ENCODE data around the gene STUM. TPM values are rescaled to one million over a fixed set of nuclear protein-coding genes. Genes with fewer than 3 reads are reported as not detected.

Gene STUM
- polyA plus RNA-seq, 2 of the 4 experiments (the other 2 are of a cell fraction) = not detected

GRCh38 chr1:226656201-226656600, 107.6 kb downstream of the STUM start (continued):
- TF ChIP-seq FOSL2 (IDR thresholded peaks at IDR 0.05) (no peak), FOSL2 (CRISPR knock-in tag; IDR thresholded peaks at IDR 0.05) (no peak), EHF (CRISPR knock-in tag; IDR thresholded peaks at IDR 0.05) (no peak)

GRCh38 chr1:226656601-226657277, 108.2 kb downstream of the STUM start:
- TF ChIP-seq SMC3 (IDR thresholded peaks at IDR 0.05) = no peak
- Histone ChIP-seq H3K4me2 (no peak overlapping the region), H3K4me3 (no peak overlapping the region), H3K27ac (no peak overlapping the region), H3K4me1 (0 out of 3 replicates have a peak, but pooled peaks cover 3% of the 10 kb centered on the region), H3K9me3 (no peaks in the 10 kb centered on the region)
- ChIA-PET POLR2A (no interaction called here), CTCF (interaction anchor here (4.3 kb wide), 1 partner anchor 23 kb away, joined by 17 read pairs; no protein-coding TSS in a partner anchor)
- DNase-seq (ENCODE audit: low read depth in 1 of 2, low spot score in 1 of 2) = no peak
- FAIRE-seq = no peak
- no peak for ATAC-seq
- WGBS (ENCODE audit: missing lambda C conversion rate) = 63% methylated on average over 12 of the region's 12 CpGs

- ATAC-seq (no peak), DNase-seq (ENCODE audit: low read depth in 1 of 2, low spot score in 1 of 2) (no peak), FAIRE-seq (no peak)
- H3K4me2 ChIP-seq = no peak overlapping the region
- no peak overlapping the region for H3K4me3 ChIP-seq
- H3K9me3 ChIP-seq = no peaks in the 10 kb centered on the region
- H3K4me1 ChIP-seq = peaks cover 9% of the 10 kb centered on the region; the same call in 1 of the 3 replicates
- ChIA-PET POLR2A (no interaction called here), CTCF (interaction anchor here (1.3 to 4.3 kb wide), 2 partner anchors 8 to 24 kb away, joined by 4 to 17 read pairs; no protein-coding TSS in a partner anchor)
- no peak for TF ChIP-seq MAFK (IDR thresholded peaks at IDR 0.05; ENCODE audit: partially characterized antibody)
- TF ChIP-seq KDM1A (IDR thresholded peaks at IDR 0.05; ENCODE audit: low read depth) = no peak
- TF ChIP-seq FOSB (CRISPR knock-in tag; IDR thresholded peaks at IDR 0.05) = no peak
- TF ChIP-seq CTCF (IDR thresholded peaks at IDR 0.05) = no peak
- no peak for TF ChIP-seq PBX3 (IDR thresholded peaks at IDR 0.05)
- no peak for TF ChIP-seq MAX (IDR thresholded peaks at IDR 0.05)
- no peak for TF ChIP-seq HEYL (CRISPR knock-in tag; IDR thresholded peaks at IDR 0.05)
- TF ChIP-seq BHLHE40 (IDR thresholded peaks at IDR 0.05; ENCODE audit: low read depth, low read length) = no peak
- TF ChIP-seq E2F6 (IDR thresholded peaks at IDR 0.05; ENCODE audit: borderline replicate concordance, low read depth) = no peak
- TF ChIP-seq BCL3 (IDR thresholded peaks at IDR 0.05) = no peak
- TF ChIP-seq ZSCAN20 (CRISPR knock-in tag; IDR thresholded peaks at IDR 0.05) = no peak
- TF ChIP-seq MYC (IDR thresholded peaks at IDR 0.05; ENCODE audit: borderline replicate concordance, low read length) = no peak
- no peak for TF ChIP-seq ELK1 (IDR thresholded peaks at IDR 0.05; ENCODE audit: low read depth, low read length)
- no peak for TF ChIP-seq SMC3 (IDR thresholded peaks at IDR 0.05)
- WGBS (ENCODE audit: missing lambda C conversion rate) = 91% methylated on average over 10 of the region's 10 CpGs
- H3K27ac ChIP-seq = 0 out of 6 replicates have a peak overlapping the region, but pooled peaks of 1 of the 2 experiments have one; percentile 17
Observed at GRCh38 chr1:226657895-226658545, 109.5 kb downstream of the STUM start.

All from A549 (cell line).